NCI-H2196 (cell line): ENCODE results near the gene CALR3.
A peak's percentile ranks its signal among the peaks of the same experiment; 100 is the strongest.
"Not testable (repeated sequence)": the region's sequence is repeated elsewhere in the genome, so short reads cannot be mapped to it uniquely, and the experiment has no call there.

Source experiments
- DNase-seq: peaks from one replicate; lab custom pipeline; 2025; ENCODE audit not compliant: unreplicated experiment; lab: John Stamatoyannopoulos, UW

CALR3 gene

DNA sequence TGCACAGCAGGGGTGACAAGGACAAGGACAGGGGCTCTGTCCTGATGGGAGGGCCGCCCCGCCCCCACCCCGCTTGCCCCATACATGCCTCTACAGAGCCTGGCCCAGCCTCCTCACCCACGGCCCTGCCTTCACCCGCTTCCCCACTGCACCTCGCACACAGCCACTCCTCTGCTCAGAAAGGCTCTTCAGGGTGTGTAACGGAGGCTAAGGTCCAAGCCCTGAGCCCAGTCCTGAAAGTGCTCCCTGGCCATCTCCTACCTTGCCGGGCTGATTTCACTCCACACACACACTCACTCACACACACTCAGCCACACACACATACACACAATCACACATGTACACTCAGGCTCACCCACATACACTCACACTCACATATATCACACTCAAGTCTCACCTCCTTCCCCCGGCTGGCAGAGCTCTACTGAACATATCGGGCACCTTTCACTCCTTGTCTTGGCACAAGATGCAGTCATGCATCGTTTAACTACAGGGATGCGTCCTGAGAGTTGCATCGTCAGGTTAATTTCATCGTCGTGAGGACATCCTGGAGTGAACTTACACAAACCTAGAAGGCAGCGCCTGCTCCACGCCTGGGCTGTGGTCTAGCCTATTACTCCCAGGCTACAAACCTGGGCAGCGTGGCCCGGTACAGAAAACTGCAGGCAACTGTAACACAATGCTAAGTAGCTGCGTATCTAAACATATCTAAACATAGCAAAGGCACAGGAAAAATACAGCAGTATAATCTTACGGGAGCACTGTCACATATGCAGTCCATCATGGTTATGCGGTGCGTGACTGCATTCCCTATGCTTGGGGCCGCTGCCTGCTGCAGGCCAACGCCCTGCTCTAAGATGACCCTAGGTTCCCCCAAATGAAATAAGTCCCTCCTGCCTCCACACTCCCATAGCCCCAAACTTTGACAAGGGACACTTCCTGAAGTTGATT is 37.3 kb downstream of the CALR3 start:
- DNase-seq = no peak

DNA sequence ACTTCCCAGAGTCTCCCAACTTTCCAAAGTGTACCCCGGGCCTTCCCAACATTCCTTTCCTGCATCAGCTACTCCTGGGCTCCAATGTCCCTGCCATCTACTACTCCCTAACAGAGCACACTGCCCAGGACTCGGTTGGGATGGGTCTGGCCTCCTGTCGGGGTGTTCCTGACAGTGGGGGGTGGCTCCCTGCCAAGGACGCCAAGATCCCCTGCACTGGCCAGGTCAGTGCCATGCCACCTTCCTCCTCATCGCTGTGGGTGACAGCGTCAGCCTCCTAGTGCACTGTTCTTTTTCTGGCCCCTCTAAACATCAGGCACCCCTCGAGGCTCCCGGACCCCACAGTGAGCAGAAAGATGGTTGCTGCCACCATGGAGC is 38.0 kb downstream of the CALR3 start:
- DNase-seq = no peak

DNA sequence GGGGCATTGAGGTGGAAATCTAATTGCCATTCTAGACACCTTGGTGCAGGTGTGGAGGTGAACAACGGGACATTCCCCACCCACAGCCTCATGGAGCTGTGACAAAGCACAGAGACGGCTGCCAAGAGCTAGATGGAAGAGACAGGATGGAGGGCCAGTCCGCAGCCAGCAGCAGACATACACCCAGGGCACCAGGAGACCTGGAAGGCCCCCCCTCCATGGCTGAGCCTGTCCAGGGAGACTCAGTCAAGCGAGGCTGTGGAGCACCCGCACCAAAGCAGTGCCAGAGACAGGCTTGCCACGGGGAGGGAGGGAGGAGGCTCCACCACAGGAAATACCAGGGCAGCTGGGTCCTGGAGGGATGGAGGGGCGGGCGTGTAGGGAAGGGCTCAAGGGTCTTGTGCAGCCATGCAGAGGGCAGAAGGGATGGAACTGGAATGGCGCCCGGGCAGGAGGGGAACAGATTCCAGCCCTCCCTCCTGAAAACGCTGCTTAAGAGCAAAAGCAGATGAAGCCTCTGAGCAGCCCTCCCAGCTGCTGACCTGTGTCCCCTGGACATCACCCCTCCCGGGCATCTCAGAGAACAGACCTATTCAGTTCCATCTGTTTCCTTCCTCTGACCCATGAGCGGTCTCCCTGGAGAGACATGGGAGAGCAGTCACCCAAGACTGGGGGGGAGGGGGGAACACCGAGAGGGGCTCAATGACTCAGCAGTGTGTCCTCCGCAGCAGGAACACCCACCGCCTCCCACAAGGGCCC is 38.6 kb downstream of the CALR3 start:
- peak; percentile 69 for DNase-seq

DNA sequence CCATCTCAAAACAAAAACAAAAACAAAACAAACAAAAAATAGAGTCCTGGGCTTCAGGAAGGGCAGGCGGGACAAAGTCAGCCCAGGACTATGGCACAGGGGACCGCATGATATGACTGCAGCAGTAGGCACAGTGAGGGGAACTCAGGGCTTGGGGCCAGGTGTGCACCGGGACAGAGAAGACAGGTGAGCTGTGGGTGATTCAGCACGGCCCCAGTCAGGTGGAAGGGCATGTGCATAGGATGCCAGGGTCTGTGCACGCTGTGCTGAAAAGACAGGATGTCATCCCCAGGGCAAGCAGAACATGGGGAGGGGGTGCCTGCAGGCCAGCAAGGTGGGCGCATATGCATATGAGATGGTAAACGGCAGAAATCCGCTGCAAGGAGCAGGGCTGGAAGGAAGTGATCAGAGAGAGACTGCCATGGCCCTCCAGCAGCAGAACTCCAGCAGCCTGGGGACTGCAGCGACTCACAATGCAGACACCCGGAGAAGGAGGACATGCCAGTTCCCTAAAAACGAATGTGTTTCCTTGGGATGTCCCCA is 39.2 kb downstream of the CALR3 start:
- no peak for DNase-seq

DNA sequence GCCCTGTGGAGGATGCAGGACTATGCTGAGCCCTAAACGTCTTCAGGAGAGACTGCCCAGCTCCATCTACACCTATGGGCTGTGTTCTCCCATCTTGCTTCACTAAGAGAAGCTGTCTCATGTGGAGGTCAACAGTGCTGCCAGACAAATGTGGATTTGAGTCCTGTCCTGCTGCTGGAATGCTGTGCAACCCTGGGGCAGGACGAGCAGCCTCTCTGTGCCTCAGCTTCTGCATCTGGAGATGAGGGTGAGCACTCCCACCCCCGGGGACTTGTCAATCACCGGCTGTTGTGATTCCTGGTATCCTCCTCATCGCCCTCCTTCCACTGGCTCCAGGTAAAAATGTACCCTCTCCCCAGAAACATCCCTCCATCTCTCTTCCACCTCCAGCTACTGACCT is 40.5 kb downstream of the CALR3 start:
- no peak for DNase-seq

DNA sequence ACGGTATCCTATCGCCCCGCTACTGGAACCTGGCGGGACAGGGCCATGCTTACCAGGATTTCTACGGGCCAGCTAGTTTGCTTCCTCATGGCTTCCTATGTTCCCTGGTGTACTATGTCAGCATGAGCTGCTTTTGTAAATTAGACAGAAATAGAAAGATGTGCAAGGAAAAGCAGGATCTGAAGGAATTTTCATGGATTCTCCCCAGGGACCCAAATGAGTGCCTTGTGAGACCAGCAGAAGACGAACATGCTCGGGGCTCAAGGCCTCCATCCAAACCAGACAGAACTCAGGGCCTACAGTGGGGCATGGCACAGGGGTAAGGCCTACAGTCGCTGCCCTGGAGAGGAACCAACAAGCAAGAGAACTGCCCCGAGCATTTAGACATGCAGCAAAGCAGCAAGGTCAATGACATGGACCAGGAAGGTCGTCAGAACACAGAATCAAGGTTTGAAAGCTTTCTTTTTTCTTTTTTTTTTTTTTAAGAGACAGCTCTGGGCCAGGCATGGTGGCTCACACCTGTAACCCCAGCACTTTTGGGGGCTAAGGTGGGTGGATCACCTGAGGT is 41.5 kb downstream of the CALR3 start:
- DNase-seq = no peak

DNA sequence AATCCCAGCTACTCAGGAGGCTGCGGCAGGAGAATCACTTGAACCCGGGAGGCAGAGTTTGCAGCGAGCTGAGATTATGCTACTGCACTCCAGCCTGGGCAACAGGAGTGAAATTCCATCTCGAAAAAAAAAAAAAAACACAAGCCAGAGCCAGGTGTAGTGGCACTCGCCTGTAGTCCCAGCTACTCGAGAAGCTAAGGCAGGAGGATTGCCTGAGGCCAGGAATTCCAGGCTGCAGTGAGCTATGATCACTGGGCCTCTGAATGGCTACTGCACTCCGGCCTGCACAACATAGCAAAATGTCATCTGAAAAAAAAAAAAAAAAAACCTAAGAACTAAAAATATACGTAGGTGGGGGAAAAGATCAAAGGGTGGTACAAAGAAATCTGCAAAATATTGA is 43.6 kb downstream of the CALR3 start:
- no peak for DNase-seq

DNA sequence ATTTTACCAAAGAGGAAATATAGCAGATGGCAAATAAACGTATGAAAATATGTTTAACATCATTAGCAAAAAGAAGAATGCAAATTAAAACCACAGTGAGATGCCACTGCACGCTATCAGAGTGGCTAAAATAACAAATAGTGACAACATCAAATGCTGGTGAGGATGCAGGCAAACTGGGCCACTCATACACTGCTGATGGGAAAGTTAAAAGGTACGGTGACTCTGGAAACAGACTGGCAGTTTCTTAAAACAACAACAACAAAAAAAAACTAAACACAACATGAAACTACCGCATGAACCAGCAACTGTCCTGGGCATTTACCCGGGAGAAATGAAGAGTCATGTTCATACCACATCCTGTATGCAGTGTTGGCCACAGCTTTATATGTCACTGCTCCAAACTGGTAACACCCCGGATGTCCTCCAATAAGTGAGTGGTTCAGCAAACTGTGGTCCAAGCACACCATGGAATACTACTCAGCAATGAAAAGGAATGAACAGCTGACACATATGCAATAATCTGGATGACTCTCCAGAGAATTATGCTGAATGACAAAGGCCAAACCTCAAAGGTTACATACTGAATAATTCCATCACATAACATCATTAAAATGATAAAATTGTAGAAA is 46.5 kb downstream of the CALR3 start:
- DNase-seq = no peak

DNA sequence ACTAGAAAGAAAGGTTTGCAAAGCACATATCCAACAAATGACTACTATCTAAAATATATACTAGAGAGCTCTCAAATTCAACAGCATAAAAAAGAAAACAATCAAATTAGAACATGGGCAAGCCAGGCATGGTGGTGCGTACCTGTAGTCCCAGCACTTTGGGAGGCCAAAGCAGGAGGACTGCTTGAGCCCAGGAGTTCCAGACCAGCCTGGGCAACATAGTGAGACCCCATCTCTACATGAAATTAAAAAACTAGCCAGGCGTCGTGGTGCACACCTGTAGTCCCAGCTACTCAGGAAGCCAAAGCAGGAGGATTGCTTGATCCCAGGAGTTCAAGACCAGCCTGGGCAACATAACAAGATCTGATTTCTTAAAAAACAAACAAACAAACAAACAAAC is 47.1 kb downstream of the CALR3 start:
- DNase-seq = not testable (repeated sequence)

DNA sequence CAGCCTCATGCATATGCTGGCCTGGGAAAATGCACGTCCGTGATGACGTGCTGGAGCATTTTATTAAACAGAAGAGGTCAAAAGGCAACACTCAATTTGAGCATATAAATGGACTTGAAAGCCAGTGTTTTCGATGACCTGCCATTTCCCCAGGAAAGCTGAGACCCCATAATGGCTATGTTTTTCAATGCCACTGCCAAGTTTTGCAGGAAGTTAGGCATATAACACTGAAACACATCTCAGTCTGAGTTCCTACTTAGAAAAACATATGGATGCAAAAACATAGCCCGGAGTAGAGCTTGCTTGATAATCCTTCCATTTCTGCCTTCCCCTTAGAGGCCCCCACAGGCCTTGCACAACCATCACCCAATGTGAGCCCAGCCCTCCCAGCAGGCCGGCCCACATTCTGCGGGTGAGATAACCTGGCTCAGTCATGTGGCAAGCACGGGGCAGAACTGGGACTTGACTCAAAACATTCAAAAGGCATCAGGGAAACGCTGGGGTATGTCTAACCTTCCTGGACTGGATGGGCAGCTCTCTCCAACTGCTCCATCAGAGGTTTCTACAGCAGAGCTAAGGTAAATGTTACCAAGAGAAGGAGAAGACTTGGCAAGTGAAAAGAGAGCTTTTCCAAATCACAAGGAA is 49.1 kb downstream of the CALR3 start:
- DNase-seq = no peak

DNA sequence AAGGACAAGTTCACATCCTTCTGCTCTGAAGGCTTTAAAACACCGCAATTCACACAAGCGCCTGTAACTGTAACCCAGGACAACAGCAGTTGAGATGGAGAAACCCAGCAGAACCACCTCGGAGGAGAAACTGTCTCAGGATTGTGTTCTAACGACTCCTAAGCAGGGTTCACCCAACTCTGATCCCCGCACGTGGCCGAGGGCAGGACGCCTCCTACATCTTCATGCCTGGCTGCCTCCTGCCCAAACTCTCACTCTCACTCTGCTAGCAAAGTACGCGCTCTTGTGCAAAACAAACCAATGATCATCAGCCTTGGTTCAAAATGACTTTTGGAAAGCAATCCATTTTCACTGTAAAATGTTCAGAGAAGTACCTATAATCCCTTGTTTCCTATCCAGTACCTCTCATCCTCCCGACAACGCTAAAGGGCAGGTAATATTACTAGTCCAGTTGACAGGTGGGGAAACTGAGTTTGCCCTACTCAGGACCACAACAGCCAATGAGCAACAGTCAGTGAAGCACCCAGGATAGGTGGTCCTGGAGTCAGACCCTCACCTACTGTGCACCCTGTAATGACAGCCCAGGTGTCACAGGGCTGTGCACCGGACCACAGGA is 49.8 kb downstream of the CALR3 start:
- DNase-seq = no peak

DNA sequence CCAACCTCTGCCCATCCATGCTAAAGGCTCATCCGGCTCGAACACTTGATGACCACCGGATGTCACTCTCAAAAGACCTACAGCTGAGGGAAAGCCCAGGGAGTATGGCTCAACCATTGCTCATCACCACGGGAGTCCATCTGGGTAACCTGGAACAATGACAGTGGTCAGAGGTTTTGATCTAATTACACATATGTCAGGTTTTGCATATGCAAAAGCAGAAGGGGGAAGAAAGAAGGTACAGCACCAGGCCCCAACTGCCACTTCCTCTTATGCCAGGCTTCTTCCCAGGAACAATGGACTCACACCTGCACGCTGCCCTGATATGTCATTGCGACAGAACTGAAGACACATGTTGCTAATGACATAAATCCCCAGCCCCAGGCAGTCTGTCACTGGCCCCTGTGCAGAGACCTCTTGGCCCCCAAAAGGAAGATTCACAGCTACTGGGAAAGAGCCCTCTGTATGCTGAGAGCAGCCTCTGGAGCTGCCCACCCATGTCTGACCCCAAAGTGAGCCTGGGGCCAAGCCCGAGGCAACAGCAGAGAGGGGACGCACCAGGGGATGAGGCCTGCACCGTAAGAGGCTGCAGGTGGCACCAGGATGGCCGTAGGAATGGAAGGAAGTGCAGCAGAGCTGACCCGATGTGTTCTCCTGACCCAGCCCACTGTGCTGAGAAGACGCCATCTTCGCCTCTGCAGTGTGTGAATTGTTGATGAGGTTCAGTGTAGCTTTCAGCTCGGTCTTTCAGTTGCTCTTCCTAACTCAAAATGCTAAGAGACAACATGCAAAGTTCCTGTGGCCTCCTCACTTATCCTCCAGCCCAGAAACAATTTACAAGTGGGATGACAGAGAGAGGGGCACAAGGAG is 50.5 kb downstream of the CALR3 start:
- no peak for DNase-seq

DNA sequence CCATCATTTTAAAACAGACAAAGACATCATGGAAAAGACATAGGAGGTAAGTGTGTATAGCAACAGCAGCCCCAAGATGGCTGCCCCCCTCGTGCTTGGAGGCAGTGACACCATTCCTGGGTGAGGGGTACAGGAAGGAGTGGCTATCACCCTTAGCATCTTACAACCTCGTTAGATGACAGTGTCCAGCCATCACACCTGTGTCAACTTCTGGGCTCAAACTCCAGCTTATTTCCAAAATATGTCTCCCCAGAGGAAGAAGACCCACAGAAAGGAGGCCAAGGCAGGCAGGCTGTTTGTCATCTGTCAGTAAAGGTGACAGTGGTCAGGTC is 51.7 kb downstream of the CALR3 start:
- no peak for DNase-seq

DNA sequence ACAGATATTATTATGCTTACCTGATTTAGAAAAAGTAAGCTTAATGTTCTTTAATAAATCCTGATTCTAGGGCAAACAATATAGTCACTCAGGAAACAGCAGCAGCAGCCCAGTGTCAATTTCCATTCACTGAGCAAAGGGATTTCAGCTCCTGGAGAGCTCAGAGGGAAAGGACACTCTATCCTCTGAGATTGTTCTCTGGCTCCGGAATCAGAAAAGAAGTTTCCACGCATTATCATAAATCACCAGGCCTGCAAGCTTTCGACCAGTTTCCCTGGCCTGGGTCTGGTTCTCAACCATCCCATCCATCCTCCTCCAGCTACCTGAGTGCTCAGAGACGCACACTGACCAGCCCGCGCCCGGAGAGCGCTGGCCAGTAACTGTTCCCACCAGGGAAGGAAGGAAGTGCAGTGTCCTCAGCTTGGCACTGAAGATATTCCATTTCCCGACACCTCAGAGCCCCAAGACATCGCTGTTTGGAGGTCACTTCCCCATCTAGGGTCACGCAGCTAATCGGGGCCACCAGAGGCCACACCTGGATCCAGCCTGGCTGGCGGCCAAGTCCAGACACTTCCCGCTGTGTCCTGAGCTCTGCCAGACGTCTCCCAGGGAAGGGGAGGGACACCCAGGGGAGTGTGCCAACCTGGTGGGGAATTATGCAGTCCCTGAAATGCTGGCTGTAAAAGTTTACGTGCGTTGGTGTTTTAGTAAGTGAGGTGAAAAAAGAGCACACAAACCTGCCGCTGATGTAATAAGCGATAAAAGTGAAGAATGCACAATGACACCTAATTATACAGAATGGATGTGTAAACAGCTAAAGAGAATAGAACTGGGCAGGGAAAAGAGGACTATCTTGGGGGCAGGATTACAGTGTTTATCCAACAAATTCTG is 53.3 kb downstream of the CALR3 start:
- DNase-seq = peak; percentile 53

DNA sequence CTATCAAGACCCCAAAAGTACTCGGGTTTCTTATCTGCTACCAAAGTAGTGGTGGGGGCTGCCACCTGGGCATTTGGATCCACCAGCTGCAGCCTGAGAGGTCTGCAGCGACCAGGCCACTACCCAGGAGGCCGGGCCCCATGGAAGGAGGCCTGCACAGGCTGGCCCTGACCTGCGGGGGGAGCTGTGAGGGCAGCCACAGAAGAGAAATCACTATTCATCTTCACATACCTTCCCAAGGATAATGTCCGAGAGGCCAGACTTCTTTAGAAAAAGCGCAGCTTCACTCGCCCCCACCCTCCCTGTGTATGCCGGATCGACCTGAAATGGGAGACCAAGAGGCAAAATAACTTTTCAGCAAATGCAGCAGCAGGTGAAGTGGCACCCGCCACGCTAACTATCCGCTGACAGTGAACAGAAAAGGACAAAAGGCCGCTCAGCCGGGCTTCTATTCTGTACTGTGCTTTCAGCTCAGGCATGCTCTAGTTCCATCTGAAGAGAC is 54.3 kb downstream of the CALR3 start:
- DNase-seq = peak; percentile 54

DNA sequence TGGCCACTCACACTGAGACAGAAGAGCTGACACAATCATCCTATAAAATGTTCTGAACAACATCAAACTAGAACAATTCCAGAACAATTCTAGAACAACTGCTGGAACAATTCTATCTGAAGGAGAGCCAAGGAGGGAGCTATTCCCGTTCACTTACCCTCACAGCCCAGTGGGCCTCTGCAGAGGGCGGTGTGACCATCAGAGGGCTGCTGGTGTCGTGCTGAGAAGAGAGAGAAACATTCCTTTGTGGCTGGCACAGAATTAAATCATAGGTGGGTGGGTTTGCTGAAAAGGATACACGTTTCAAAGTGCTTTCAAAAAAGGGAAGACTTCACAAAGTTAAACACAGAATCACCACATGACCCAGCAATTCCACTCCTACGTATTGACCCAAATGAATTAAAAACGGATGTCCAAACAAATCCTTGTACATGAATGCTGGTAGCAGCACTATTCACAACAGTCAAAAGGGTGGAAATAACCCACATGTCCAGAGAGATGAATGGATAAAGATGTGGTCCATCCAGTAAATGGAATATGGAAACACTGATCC is 59.1 kb downstream of the CALR3 start:
- no peak for DNase-seq

DNA sequence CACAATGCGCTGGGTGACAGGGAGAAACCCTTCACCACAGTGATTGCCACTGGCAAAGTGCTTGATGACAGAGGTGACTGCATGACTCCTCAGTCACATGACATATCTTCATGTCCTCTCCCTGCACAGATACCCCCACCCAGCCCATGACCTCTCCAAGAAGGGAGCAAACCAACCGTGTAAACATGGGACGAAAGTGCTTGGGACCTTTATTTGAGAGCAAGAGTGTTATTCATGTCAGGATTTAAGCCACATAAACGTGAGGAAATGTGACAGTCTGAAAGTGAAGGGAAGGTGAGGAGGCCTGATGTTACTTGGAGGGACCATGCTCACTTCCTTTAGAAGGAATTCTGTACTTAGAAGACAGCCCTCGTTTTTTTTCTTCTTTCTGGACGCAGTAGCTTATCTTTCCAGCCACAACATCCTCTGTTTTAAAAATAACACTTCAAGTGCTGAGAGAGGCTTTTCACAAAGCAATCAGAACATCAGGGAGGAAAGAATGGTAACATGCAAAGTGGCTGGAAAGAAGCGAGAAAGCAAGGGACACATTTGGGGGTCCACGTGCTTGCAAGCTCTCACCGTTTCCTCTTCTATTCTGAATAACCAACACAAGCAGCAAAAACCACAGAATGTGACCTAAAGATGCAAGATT is 59.8 kb downstream of the CALR3 start:
- no peak for DNase-seq
